Anterior cingulate cortex (tissue), 58 donors: ENCODE data around the gene BCOR.
A peak's percentile ranks its signal among the peaks of the same experiment; 100 is the strongest.

Source experiments
- DNase-seq, 58 donors: peaks; one replicate each; lab custom pipeline; 2025; lab: John Stamatoyannopoulos, UW

The BCOR gene

DNA sequence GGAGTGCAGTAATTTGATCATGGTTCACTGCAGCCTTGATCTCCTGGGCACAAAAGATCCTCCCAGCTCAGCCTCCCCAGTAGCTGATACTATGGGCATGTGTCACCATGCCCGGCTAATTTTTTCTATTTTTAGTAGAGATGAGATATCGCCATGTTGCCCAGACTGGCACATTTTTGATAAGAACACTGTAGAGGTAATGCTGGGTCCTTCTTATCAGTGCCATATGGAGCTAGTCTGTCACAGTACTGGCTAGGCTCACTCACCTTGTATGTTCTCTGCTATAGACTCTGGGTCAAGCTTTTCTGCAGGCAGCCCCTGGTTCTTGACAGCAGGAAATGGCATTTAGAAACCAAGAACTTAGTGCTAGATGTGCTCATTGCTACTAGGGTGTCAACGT, 53.9 kb downstream of the BCOR start:
- DNase-seq, result no peak

DNA sequence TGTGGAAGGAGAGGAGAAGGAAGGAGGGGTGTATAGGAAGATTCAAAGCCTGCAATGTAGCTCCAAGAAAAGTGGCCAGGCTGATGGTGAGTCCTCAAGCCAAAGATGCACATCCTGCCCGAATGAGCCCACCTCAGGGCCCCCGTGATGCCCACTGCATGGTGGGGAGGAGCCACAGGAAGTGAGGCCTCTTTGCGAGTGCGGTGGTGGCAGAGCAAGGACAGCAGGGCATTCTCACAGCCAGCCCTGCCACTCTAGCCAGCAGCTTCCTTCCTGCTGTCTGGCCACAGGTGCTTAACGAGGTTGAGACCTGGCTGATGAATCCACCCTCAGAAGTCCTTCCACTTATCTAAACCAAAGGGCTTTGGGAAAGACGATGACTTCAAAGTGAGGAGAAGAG, 55.8 kb downstream of the BCOR start:
- DNase-seq, result no peak

DNA sequence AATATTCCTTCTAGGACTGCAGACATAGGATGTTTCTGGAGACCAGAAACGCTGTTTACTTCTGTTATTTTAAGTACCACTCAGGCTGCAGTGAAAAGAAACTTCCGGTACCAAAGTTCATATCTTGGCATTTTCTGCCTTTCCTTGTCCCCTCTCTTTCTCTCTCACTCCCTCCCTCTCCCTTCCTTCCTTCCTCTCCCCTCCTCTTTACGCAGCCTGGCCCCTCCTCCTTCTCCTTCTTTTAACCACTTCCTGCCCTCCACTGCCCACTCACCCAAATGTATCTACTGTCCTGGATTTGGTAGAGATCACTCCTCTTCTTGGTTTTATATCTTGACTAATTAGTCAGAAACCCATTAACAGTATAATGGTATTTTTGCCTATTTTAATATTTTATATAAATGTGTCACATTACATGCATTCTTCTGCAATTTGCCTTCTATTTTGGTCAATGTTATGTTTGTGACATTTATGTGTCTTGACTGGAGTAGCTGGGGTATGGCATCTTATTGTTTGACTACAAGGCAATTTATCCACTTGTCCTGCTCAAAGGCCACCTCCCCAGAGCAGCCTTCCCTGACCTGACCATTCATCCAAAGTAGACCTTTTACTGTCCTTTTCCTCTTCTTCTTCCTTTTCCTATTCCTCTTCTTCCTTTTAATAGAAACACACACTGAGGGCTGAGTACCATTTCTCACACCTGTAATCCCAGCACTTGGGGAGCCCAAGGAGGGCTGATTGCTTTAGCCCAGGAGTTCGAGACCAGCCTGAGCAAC, 56.9 kb downstream of the BCOR start:
- DNase-seq, result no peak

DNA sequence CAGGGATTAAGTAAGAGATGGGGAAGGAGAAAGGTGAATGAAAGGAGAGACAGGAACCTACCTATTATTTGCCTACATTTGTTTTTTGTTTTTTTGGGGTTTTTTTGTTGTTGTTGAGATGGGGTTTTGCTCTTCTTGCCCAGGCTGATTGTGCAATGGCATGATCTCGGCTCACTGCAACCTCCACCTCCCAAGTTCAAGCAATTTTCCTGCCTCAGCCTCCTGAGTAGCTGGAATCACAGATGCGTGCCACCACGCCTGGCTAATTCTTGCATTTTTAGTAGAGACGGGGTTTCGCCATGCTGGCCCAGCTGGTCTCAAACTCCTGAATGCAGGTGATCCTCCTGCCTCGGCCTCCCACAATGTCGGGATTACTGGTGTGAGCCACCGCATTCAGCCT, 57.9 kb downstream of the BCOR start:
- no peak for DNase-seq

DNA sequence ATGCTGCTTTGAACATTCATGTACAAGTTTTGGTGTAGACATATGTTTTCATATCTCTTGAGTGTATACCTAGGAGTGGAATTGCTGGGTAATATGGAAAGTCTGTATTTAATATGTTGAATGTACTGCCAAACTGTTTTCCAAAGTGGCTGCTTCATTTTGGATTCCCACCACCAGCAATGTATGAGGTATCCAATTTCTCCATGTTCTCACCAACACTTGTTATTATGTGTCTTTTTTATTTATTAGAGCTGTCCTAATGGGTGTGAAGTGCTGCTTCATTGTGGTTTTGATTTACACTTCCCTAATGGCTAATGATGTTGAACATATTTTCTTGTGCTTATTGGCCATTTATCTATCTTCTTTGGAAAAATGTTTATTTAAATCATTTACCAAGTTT, 60.4 kb downstream of the BCOR start:
- no peak for DNase-seq

DNA sequence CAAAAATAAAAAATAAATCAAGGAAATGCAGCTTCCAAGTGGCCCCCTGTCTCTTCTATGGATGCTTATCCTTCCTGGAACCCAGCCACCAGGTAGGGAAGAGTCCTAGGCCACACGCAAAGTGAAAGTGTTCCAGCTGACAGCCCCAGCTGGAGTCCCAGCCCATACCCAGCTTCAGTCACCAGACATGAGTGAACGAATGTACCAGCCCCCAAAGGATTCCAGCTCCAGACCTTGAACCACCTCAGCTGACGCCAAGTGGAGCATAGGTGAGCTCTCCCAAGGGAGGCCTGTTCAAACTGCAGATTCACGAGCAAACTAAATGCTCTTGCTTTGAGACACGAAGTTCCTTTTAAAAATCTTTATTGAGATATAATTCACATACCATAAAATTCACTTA, 62.0 kb downstream of the BCOR start:
- DNase-seq, result no peak

DNA sequence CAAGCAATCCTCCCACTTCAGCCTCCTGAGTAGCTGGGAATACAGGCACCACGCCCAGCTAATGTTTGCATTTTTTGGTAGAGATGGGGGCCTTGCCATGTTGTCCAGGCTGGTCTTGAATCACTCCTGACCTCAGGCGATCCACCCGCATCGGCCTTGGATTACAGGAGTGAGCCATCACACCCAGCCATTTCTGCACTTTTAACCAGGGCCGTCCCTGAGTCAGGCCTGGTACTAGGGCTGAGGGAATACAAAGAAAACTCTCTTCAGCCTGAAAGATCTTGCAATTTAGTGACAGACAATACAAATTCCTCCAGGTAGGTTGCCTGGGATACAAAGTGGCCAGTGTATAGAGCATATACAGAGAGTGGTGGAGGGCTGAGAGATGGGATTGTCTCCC, 65.8 kb downstream of the BCOR start:
- no peak for DNase-seq

DNA sequence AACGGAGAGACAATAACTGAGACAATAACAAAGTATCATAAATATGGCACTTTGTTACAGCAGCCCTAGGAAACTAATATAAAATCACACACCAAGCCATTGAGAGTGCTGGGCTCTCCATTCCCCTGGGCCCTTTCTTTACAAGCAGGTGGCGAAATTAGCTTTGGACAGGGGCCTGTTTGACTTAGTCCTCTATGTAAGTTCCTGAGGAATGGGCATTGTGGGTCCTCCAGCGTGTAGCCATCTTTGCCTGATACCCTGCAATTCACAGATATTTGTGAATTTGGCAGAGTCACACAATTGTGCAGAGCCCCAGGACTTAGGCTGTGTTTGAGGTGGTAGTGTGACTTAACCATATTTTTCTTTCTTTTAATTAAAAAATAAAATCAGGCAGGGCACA, 67.6 kb downstream of the BCOR start:
- DNase-seq, result no peak

DNA sequence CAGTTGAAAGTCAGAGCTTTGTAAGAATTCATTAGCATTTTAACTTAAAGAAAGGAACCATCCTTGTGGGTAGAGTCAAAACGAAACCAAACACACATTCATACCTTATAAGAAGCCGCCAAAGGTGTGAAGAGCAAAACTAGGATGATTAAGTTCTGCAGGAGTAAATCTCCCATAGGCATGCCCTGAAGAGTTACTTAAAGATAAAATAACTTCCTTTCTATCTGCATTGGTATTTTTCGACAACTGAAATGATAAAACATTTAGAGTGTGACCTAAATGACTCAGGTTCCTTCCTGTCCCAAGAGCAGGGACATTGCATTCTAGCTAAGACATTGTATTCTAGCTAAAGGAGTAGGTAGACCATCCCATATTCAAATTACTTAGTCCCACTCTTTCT, 75.3 kb downstream of the BCOR start:
- no peak for DNase-seq

DNA sequence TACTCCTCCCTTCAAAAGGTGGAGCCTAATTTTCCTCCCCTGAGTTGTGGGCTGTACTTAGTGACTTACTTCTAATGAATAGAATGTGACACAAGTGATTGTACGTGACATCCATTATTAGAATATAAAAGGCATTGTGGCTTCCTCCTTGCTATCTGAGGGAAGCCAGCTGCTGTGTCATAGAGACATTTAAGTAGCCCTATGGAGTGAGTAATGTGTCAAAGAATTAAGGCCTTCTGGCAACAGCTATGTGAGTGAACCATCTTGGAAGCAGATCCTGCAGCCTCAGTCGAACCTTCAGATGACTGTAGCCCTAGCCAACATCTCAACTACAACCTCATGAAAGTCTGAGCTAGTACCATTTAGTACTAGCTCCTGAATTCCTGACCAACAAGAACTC, 76.1 kb downstream of the BCOR start:
- no peak for DNase-seq

DNA sequence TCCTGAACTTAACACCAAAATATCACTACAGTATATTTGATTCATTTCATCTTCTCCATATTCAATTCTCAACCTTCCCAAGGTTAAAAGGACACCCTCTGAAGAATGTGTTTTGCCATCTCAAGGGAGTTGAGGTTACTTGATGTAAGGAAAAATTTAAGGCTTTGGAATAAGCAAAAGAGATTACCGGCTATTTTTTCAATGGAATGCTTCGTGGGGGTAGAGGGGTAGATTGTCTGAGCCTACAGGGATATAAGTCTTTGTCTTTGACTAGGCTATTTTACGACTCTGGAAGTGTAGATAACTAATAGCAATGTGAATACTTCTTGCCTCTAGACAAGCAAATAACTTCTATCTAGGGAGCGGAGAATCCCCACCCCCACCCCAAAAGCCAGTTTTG, 78.2 kb downstream of the BCOR start:
- no peak for DNase-seq

DNA sequence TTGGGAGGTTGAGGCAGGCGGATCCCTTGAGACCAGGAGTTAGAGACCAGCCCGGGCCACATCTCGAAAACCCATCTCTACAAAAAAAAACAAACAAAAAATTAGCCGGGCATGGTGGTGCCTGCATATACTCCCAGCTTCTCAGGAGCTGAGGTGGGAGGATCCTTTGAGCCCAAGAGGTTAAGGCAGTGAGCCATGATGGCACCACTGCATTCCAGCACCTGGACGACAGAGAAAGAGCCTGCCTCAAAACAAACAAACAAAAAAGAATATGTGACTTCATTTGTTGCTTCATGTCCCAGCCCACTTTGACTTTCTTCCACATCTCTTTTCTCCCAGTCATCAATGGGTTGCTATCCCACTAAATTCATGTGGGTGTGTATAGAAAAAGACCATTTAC, 79.7 kb downstream of the BCOR start:
- no peak for DNase-seq

DNA sequence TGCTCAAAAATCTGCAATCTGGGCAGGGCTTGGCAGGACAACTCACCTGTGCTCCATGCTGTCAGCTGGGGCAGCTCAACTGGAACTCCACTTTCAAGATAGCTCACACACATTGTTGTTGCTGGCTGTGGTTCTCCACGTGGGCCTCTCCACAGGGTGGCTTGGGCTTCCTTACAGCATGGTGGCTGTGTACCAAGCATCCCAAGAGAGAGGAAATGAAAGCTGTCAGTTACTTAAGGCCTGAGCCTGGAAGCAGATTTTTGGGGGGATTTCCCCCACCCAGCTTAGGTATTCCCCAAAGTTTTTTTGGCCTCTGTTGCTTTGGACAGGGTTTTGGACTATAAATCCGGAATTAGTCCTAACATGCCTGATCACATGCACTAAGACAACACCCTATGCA, 81.0 kb downstream of the BCOR start:
- no peak for DNase-seq

DNA sequence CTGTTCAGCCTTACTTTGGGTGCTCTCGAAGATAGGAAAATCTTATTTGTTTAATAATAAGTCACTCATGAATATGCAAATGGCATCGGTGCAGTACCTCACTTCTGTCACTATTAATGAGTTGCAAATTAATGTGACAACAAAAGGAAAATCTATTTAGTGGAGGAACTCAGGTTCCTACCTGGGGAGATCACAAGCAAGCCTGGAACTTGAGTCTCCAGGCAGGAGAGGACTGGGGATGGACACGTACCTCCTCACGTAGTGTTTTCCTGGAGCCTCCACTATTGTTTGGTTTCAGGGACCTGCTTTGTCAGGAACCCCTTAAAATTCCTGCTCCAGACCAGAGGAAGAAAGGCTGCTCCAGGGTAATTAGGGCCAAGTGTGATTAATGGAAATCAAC, 82.1 kb downstream of the BCOR start:
- DNase-seq, result no peak

DNA sequence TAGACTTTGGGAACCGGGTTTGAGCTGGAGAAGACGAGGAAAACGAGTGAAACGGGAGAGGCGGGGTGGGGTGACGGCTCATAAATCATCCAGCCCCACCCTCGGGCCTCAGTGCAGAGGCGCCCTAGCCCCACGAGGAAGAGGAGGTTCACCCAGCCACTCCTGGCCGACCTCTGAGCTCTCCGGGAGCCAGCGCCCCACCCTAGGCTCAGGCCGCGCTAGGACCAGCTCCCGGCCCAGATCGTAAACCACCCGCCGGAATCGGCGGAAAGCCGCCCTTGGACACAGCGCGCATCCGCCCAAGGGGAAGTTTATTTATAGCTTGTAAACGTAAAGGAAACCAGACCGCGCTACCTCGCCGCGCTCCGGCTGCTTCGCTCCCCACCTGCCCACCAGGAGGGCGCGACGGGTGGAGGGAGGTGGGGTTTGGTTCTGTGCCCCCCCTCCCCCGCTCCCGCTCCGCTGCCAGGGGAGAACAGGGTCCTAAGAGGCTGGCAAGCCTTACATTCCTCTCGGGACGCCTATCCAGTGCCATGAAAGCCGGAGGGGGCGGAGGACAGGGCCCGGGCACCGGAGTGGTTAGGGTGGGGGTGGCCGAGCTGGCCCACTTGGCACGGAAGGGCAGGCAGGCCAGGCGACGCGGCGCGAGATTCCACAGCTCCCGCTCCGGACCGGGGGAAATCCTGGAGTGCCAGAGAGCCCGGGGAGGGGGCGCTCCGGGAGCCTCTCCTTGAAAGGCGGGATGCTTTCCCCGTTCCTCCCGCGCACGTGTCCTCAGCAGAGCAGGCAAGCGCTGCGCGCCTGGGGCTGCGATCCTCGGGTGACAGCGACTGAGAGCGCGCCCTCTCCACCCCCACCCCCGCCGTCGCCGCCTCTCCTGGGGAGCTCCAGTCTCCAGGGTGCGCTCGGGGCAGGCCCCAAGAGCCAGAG, 84.2 kb downstream of the BCOR start:
- peak in 38 of 58 donors; percentile 5 to 72 (median 46) for DNase-seq

DNA sequence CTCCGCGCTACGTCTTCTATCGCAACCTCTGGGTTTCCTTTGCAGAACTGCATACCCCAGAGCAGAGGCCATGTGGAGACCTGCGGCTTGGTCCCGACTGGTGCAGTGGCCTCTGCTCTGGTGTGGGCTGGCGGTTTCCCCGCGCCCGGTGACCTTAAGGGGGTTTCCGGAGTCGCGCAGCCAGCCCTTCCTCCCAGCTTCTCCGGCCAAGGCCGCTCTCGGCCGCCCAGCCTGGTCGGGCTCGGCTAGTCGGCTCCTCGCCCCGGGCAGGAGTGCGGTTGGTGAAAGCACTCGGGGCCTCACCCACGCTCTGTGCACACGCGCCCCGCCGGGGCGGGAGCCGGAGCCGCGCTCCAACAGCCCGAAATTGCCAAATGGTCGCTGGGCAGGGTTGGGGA, 84.9 kb downstream of the BCOR start:
- DNase-seq, result peak in 4 of 58 donors; percentile 3 to 31 (median 16)

DNA sequence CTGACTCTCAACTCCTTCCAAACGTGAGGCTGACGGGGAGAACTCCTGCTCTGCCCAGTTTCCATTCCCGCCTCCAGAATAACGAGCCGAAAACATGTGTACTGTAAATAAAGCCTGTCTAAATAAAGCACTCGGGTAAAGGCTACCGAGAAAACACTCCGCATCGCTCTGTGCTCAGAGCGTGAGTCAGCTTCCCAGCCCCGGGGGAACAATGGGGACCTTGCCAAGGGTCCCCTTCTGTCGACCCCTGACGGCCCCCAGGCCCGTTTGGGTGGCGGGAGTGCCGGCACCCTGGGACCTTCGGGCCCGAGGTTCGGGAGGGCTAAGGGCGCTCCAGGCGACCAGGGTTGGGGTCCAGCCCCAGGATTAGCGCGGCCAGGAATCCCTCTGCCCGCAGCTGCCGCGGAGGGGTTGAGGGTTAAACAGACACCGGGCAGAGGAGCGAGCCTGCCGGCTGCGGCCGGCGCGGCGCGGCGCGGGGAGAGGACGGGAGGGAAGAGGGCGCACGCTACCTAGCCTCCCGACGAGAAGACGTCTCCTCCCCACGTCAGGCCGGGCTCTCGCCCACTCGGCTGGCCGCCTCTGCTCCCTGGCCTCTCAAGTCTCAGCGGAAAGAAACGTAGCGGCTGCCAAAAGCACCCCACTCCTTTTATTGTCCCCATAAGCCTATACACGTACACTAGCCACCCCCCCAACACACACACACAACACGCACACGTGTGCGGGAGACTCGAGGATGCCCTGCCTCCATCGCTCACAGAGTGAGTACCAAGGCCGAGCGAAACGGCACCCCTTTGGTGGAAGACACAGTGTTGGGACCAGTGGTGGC, 85.5 kb downstream of the BCOR start:
- DNase-seq, result peak in 3 of 58 donors; percentile 7 to 20 (median 16)

DNA sequence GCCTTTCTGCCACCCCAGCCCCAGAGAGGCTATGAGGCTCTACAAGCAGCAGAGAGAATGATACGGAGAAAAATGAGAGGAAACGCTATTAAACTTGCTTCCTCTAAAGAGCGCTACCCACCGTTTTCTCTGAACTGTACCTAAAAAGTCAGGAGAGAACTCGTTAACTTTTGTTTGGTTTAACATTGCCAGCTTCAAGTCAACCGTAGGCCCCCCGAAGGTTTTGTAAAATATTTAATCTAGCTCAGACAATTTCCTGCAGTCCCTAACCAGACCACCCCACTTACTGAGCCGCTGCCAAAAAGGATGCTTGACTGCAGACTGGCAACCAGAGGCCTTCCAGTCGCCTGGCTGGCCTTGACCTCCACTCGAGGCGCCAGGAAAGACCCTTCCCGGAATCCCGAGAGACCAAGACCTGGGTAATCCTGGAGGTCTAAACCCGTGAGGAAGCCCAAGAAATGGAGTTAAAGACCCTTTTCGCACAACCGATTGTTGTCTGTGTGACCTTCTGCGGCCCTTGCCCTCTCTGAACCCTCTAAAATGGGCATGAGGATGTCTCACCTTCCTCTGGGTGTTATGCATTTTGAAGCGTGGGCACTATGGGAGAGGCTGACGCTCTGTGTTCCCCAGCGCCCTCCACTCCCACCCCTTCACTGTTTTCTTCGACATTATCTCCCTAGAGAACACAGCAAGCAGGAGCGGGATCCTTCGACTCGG, 86.3 kb downstream of the BCOR start:
- no peak for DNase-seq

DNA sequence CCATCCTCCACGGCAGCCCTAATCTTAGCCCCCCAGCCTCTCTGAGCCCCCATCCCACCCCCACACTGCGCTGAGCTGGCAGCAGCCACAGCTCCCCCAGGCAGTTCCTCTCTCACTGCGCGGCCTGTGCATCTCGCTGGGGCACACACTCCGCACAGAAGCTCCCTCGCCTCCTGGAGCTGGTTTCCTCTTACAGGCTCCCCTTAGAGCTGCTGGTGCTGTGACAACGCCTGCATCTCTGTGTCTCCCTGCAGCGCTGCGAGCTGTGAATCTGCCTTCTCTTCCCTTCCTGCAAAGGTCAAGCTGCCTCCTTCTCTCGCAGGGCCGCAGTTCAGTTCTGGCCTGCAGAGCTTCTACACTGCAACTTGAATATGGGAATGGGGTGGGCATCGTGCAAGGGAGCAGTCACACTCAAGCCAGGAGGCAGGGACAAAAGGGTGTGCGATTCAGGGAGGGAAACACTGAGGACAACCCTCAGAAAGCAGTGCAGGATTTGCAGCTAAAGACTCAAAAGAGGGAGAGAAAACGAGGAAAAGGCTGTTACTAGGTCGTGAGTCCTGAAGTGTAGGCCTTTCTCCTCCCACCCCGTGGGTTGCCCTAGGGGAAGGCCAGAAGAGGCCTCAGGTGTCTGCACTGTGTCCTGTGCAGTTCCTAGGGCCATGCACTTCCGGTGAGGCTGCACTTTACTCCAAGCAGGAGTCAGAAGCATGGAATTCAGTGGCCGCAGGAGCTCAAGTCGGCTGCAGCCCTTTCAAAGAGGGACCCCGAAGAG, 87.0 kb downstream of the BCOR start:
- peak in 5 of 58 donors; percentile 1 to 18 (median 2) for DNase-seq
